ENCODE data around the gene GRIN1.

The GRIN1 gene

DNA sequence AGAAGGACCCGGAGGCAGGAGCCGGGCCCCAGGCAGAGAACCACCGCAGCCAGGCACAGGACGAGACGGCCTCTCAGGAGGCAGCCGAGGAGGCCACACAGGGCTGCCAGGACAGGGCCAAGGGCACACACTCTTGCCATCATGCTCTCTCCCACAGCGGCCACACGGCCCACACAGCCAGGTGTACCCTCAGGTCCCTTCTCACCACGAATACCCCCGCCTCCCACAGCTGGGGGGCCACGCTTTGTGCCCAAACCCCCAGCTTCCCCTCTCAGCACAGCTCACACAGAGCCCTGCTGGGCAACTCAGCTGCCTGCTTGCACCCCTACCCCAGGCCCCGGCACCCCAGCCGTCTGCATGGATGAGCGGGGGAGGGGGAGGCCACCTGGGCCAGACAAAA is 54.8 kb downstream of the GRIN1 start:
- DNase-seq (ENCODE audit: low read depth in 2 of 2), result no peak

DNA sequence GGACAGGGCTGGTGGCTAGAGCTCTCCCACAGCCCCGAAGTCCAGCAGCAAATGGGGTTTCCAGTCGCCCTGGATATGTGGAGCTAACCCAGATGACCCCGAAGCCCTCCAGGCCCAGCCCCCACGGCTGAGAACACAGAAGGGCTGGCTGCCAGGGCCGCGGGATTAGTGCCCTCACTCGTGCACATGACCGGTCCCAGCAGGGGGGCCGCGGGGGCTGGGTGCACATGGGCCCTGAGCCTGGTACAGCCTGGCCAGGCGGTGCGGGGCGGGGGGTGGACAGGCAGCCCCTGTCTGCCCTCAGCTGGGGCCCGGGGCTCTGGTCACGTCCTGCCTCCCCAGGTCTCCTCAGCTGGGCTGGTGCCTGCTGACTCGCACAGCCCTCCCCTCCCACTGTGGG is 55.4 kb downstream of the GRIN1 start:
- DNase-seq (ENCODE audit: low read depth in 2 of 2), result no peak

DNA sequence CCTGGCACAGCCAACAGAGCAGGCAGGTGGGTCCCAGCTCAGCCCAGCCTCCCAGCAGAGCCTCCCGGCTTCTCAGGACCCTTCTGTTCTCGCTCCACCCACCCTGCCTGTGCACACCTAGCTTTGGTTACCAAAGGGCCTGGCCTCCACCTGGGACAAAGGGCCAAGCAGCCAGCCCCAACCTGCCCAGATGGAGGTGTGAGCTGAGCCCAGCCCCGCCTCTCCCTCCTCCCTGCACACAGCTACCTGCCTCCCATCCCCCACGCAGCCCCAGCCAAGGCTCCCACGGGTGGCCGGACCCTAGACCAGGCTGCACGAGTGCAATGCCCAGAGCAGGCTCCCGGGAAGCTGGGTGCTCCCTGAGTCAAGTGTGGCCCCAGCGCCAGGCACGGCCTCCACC is 56.0 kb downstream of the GRIN1 start:
- DNase-seq (ENCODE audit: low read depth in 2 of 2), result no peak

DNA sequence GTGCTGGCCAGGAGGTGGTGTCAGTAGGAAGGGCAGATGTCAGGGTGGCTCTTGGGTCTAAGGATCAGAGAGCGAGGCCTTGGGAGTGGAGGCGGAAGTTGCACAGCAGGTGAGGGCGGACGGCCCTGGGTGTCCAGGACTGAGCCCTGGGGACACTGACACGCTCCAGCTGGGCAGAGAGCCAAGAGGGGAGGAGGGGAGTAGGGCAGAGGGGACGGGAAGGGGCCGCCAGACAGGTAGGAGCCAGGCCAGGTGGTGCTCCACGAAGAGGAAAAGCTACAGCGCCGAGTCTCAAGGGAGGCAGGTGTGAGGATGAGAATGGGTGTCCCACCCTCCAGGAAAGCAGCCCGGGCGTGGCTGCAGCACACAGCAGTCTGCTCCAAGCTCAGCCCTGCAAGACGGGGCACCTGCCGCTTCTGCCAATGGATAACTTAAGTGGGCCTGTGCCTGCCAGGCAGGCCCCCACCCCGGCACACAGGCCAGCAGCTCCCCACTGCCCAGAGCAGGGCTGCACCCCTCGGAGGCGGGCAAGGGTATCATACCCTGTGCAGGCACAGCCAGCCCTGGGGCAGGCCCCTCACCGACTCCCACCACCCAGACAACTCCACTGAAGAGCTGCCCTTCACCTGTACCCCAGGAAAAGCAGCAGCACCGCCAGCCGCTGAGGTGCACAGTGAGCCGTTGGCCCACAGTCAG is 56.7 kb downstream of the GRIN1 start:
- no peak for DNase-seq (ENCODE audit: low read depth in 2 of 2)

DNA sequence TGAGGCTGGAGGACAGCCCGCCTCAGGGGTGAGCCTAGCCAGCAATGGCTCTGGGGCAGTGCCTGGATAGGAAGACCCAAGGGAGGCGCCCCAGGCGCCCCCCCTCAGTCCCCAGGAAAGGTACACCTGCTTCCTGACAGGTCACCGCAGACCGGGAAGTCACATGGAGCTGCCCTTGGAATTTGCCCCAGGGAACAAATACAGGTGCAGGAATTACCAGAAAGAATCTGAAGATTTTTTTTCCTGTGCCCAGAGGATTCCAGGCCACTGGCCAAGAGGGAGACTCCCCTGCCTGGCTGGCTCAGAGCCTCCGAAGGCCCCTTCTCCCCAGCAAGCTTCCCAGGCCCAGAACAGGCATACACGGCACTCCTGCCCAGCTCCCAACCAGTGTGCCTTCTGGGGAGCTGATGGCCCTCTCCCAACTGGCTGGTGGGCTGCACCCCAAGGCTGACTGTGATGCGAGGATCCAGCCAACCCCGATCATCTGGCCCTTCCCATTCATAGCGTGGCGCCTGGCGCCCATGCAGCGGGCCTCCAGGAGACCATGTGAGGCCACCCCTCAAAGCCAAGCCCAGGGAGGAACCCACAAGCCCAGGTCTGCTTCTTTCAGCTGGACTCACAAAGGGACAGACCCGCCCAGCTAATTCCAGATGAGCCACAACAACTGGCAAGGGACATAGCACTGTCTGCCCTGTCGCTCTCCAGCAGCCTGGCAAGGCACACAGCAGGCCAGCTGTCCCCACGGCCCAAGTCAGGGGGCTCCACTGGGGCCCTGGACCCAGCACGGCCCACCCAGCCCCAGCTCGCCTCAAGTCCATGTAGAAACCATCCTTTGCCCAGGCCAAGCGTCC is 59.3 kb downstream of the GRIN1 start:
- no peak for DNase-seq (ENCODE audit: low read depth in 2 of 2)

DNA sequence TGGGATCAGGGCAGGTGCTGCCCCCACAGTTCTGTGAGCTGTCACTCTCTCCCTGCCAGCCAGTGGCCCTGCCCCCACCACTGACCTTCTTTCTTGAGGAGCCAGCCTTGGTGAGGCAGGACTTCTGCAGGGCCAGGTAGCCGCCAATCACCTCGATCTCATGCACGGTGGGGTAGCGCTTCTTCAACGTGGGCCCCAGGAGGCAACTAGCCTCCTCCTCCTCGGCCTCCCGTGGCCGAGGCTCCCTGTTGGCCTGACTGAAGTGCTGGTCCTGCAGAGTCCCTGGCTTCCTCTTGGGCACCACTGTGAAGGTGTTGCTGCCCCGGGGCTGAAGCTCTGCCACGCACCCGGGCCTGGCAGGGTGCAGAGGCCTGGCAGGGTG is 59.9 kb downstream of the GRIN1 start:
- DNase-seq (ENCODE audit: low read depth in 2 of 2), result no peak

DNA sequence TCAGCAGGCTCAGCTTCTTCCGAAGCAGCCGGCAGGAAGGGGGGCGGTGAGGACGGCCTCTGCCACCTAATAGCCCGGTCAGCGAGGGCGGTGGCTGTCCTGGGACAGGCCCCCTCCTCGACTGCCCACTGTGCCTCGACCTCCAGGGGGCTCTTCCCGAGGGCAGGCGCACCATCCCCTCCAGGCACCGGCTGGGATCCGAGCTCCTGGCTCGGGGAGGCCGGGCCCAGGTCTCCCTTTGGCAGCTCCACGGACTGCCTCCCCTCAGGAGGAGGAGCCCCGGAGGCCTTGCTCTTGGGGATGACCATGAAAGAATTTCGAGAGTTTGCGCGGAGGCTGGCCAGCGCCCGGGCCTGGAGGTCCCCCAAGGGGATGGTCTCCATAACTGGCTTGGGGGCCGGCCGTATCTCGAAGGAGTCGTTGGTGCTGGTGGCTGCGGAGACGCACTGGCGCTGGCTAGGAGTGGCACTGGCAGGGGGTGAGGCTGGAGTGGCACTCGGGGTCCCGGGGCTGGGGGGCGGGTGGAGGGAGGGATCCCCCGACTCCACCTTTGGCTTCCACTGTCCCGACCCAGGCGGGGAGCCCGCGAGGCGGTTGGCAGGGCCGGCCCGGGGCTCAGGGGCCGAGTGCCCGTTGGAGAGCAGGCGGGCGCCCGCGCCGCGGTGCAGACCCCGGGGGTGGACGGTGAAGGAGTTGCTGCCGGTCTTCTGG is 60.6 kb downstream of the GRIN1 start:
- no peak for DNase-seq (ENCODE audit: low read depth in 2 of 2)

DNA sequence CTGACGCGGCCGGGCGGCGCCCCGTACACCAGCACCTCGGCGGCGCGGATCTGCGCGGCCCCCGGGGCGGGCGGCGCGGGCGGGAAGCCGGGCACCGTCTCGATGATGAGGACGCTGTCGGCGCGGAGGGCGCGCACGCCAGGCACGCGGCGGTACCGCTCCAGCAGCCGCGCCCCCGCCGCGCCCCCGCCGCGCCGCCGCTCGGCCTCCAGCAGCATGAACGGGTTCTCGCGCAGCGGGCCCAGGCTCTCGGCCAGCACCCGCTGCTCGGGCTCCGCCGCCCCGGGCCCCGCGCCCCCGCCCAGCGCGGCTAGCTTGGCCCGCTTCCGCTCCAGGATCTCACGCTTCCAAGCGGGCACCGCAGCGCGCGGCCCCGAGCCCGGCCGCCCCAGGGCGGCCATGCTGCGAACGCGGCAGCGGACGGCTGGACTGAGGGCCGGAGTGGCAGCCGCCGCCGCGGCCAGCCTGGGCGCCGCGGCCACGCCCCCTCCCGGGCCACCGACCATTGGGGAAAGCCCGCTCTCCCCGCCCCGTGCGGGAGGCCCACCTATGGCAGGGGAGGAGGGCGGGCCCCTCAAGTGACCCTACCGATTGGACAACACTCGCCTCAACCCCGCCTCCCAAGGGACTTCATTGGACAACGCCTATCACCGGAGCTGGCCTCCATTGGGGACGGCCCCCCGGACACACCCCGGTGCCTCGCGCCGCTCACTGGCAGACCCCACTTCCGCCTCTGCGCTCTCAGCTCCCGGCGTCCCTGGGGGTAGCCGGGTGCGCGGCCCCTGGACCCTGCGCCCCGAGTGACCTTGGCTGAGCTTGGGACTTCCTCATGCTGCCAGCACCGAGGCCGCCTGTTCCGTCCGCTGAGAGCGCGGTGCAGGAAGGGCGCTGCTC is 61.6 kb downstream of the GRIN1 start, which contains the start of gene TPRN:
TPRN (minus strand) TSS at position 431 of the 894 bp plus-strand sequence; CDS start at position 401, 30 bp downstream.
- DNase-seq (ENCODE audit: low read depth in 2 of 2), result peak; percentile 98 to 99

DNA sequence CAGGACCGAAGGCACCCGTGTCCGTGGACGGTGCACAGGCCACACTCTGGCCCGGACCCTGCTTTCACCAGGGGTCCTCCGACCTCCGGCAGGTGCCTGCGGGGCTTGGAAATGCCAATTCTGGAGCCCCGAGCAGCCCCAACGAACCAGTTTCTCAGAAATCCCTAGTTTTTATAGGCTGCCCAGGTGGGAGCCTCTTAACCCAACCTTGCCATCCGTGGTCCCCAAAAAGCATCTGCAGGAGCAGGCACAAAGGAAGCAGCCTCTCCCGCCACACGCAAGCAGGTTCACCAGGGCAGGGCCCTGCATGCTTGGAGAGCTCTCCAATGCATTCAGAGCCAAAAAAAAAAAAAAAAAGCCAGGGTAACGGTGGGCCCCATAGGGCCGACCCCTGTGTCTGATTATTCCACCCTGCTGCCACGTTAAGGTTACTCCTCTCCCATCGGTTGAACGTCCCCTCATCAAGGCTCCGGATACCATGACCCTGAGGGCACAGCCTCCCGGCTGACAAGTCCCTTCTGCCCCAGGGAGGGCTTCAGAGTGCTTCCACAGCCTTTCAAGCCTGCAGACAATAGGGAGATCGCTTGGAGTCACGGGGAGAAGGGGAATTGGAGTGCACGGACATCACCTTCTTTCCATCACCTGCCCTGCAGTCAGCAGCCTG is 62.4 kb downstream of the GRIN1 start:
- no peak for DNase-seq (ENCODE audit: low read depth in 2 of 2)

DNA sequence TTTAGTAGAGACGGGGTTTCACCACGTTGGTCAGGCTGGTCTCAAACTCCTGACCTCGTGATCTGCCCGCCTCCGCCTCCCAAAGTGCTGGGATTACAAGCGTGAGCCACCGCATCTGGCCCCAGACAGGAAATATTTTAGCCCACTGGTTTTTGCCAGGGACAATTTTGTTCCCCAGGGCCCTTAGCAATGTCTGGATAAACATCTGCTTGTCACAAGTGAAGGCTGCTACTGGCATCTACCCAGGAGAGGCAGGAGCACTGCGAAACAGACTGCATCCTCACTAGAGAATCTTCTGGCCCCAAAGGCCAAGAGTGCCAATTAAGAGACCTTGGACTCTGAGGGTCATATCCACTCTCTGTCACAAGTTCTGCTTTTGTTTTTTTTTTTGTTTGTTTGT is 64.0 kb downstream of the GRIN1 start:
- DNase-seq (ENCODE audit: low read depth in 2 of 2), result no peak

DNA sequence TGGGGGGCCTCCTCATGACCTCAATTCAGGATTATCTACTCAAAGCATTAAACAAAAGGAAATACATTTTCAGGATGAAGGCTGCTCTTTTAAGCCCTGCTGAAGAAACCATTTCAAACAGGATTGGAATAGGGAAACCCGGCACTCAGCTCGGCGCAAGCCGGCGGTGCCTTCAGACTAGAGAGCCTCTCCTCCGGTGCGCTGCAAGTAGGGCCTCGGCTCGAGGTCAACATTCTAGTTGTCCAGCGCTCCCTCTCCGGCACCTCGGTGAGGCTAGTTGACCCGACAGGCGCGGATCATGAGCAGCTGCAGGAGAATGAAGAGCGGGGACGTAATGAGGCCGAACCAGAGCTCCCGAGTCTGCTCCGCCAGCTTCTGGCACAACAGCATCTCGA is 65.8 kb downstream of the GRIN1 start:
- DNase-seq (ENCODE audit: low read depth in 2 of 2), result no peak

DNA sequence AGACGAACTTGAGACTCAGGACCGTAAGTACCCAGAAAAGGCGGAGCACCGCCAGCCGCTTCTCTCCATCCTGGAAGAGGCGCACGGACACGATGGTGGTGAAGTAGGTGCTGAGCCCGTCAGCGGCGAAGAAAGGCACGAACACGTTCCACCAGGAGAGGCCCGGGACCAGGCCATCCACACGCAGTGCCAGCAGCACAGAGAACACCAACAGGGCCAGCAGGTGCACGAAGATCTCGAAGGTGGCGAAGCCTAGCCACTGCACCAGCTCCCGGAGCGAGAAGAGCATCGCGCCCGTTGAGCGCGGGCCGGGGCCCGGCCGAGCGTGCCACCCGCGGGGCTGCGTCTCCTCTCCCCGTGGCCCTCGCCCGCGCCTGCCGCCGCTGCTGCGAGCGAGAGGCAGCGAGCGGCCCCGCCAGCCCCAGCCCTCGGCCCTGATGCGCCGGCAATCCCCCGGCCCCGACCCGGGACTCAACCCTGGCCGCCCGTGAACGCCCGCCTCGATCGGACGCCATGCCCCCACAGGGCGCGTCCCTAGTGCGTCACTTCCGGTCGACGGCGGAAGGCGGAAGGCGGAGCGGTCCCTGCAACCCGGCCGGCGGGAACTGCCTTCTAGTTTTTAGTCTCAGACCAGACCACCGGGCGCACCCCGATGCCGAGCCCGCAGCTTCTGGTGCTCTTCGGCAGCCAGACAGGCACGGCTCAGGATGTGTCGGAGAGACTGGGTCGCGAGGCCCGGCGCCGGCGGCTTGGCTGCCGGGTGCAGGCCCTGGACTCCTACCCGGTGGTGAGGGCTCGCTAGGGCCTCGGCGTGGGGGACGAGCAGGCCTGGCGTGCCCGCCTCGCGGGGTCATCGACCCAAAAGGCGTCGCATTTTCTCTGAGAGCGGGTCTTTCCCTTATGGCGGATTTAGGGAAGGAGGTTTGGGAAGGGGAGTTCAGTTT is 66.4 kb downstream of the GRIN1 start, which contains the start of the genes NDOR1 and TMEM203:
NDOR1 (plus strand) TSS at position 575 of the 944 bp plus-strand sequence; CDS start at position 653, 78 bp downstream.
TMEM203 (minus strand) TSS at position 523 of the 944 bp plus-strand sequence; CDS start at position 289, 234 bp downstream.
- DNase-seq (ENCODE audit: low read depth in 2 of 2), result peak; percentile 88 to 93

DNA sequence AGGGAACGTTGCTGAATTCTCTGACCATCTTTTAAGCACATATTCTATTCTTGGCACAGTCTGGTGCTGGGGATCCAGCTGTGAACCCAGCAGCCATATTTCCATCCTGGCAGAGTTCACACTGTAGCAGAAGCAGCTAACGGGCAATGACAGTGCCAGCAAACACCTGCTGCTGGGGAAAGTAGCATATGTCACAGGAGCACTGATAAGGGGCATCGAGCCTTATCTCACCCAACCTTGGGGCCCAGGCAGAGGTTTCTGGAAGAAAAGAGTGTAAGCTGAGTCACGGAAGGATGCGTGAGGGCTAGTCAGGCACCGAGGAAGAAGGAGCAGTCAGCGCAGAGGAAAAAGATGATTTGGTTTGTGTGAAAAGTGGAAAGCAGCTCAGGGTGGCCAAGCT is 67.6 kb downstream of the GRIN1 start:
- DNase-seq (ENCODE audit: low read depth in 2 of 2), result no peak

DNA sequence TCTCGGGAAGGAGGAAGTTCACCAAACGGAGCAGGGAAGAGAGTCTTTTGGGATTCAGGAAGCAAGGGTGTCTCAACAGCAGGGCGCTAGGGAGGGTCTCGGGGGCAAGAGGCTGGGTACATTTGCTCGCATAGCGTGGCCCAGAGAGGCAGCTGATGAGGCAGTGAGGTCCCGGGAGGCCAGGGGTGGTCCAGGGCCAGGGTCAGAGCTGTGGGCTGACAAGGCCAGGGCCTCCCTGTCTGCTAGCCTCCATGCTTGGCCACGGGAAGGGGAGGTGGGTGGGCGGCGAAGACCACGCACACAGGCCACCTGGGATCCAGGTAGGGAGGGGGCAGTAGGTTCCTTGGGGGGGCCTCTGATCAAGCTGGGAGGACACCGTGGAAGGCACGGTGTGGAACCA is 72.6 kb downstream of the GRIN1 start:
- no peak for DNase-seq (ENCODE audit: low read depth in 2 of 2)

DNA sequence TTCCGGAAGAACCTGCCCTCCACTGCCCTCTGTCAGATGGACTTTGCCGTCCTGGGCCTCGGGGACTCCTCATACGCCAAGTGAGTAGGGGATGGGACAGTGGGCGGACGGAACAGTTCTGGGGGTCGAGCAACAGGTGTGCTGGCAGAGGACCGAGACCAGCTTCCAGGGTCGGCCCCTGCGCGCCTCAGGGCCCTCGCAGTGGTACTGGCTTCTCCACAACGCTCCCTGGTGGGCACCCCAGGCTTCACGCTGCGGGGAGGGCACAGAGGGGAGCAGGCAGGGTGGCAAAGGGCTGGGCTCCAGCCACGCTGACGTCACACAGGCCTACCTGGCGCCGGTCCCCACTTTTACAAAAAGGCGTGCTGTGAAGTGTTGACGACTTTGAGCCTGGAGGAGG is 73.6 kb downstream of the GRIN1 start:
- no peak for DNase-seq (ENCODE audit: low read depth in 2 of 2)

DNA sequence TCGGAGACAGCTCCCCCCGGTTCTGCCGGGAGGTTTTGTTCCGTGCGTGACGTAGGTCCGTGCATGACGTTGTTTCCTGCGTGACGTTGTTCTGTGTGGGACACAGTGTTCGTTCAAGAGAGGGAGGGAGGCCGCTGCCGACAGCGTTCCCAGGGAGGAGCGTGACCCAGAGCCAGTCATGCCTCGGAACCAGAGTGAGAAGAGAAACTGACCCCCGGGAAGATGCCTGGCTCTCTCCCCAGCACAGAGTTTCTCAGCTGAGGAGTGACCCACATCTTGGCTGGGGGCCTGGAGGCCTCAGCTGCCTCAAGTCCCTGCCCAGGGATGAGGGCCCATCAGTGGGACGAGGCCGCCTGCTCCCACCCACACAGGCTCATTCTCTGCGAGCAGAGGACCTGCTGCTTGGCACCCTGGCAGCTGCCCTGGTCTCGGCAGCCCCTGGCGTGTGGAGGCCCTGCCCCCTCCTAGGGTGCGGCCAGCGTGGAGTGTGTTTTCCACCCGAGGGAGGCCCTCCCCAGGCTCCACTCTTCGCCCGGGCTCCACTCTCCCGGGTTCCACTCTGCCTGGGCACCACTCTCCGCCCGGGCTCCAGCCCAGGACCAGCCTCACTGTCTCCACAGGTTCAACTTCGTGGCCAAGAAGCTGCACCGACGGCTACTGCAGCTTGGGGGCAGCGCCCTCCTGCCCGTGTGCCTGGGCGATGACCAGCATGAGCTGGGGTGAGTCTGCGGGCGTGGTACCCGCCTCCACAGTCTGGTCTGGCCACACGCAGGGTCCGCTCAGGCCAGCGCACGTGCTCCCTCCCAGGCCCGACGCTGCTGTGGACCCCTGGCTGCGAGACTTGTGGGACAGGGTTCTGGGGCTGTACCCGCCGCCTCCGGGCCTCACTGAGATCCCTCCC is 74.5 kb downstream of the GRIN1 start:
- DNase-seq (ENCODE audit: low read depth in 2 of 2), result no peak

DNA sequence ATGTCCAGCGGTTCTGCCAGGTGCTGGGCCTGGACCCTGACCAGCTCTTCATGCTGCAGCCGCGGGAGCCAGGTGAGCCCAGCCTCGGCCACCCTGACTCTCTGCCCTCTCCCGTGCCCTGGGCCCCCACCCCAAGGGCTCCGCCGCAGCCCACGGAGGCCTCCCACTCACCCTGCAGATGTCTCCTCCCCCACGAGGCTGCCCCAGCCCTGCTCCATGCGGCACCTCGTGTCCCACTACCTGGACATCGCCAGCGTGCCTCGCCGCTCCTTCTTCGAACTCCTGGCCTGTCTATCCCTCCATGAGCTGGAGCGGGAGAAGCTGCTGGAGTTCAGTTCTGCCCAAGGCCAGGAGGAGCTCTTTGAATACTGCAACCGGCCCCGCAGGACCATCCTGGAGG is 75.7 kb downstream of the GRIN1 start:
- DNase-seq (ENCODE audit: low read depth in 2 of 2), result no peak

DNA sequence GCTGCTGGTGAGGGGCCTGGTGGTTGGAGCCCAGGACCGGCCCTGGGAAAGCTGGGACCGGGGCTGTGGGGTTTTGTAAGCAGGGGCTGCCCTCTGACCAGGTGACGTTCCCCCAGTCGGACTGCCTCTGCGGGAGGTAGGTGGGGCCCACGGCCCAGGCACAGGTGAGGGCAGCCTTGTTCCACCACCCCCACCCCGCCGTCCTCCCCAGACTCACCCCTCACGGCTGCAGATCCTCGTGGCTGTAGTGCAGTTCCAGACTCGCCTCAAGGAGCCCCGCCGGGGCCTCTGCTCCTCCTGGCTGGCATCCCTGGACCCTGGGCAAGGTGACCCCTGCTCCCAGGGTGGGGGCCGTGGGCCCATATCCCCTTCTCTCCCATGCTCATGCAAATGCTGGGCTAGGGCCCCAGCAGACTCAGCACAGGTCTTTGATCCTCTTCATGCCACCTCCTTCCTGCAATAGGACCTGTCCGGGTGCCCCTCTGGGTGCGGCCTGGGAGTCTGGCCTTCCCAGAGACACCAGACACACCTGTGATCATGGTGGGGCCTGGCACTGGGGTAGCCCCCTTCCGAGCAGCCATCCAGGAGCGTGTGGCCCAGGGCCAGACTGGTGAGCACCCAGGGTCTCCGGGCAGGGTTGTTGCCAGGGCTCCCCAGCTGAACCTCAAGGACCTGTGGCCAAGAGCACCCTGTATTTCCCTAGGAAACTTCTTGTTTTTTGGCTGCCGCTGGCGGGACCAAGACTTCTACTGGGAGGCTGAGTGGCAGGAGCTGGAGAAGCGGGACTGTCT is 76.4 kb downstream of the GRIN1 start:
- DNase-seq (ENCODE audit: low read depth in 2 of 2), result no peak
